ENCODE data around the gene HIVEP3. TPM values are rescaled to one million over a fixed set of nuclear protein-coding genes. Genes with fewer than 3 reads are reported as not detected.

The HIVEP3 gene
- total RNA-seq, 1 experiment from 2014 or later: 6.0 TPM

DNA sequence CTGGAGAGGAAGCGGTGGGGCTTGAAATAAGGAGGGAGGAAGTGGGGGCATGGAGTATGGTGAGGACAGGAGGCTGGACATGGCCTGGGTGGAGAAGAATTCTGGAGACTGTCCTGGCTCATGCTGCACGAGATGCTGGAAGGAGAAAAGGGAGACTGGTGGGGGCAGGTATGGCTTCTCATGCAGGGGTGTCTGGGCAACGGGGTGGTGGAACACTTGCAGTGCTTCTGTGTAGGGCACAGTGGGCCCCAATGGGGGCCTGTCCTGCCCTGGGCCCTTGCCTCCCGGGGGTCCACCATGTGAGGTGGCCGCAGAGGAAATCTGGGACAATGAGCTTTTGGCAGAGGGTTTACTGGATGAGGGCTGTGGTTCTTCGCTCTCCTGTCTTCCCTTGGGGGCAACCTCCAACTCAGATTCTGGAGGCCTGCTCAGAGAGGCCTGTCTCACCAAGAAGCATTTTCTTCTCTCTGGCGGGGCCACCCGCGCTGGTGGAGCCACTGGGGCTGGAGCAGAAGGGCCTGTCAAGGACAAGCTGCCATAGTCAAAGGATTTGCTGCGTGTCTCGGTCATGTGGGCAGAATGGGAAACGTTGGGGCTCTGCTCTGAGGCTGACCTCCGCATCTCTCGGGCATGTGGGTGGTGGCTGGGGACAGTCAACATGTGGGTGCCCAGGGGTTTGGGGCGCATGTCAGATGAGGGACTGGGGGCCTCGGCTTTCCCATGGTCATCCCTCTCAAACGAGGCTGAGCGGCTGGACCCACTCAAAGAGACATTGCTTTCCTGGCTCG, 337.3 kb downstream of the HIVEP3 start:
- no peak for ATAC-seq
- Histone ChIP-seq H3K36me3 (ENCODE audit: control insufficient read depth, insufficient read depth, low read length) (no peaks in the 10 kb centered on the region), H3K27me3 (ENCODE audit: control insufficient read depth, insufficient read depth, low read length) (no peaks in the 10 kb centered on the region), H3K4me1 (ENCODE audit: control insufficient read depth, insufficient read depth, low read length) (no peaks in the 10 kb centered on the region), H3K27ac (ENCODE audit: low read length) (no peak overlapping the region), H3K9me3 (ENCODE audit: control insufficient read depth, insufficient read depth, low read depth, low read length) (no peaks in the 10 kb centered on the region), H3K4me3 (ENCODE audit: low read depth in 2 of 2, low read length in 2 of 2) (no peak overlapping the region)
- in situ Hi-C loops (cut with HindIII; ENCODE audit: low pct_unique_long_range_greater_than_20kb, low sequenced_read_pairs): no loop called here
- intact Hi-C loops (cut with micrococcal nuclease; ENCODE audit: unreplicated experiment): no loop called here
- DNase-seq (ENCODE audit: low read depth, low spot score): no peak
- ChIA-PET POLR2A (no interaction called here), CTCF (interaction anchor here (0.6 kb wide), 1 partner anchor 223 kb away, joined by 3 read pairs; no protein-coding TSS in a partner anchor)
- TF ChIP-seq POLR2AphosphoS5 (IDR thresholded peaks at IDR 0.05; ENCODE audit: low read depth, low read length) (no peak), TCF7L2 (IDR thresholded peaks at IDR 0.05; ENCODE audit: low read depth, low read length) (no peak), SIN3A (IDR thresholded peaks at IDR 0.05; ENCODE audit: borderline replicate concordance, insufficient read depth, low read depth, low read length) (no peak)
- TF ChIP-seq, protein P1, sequence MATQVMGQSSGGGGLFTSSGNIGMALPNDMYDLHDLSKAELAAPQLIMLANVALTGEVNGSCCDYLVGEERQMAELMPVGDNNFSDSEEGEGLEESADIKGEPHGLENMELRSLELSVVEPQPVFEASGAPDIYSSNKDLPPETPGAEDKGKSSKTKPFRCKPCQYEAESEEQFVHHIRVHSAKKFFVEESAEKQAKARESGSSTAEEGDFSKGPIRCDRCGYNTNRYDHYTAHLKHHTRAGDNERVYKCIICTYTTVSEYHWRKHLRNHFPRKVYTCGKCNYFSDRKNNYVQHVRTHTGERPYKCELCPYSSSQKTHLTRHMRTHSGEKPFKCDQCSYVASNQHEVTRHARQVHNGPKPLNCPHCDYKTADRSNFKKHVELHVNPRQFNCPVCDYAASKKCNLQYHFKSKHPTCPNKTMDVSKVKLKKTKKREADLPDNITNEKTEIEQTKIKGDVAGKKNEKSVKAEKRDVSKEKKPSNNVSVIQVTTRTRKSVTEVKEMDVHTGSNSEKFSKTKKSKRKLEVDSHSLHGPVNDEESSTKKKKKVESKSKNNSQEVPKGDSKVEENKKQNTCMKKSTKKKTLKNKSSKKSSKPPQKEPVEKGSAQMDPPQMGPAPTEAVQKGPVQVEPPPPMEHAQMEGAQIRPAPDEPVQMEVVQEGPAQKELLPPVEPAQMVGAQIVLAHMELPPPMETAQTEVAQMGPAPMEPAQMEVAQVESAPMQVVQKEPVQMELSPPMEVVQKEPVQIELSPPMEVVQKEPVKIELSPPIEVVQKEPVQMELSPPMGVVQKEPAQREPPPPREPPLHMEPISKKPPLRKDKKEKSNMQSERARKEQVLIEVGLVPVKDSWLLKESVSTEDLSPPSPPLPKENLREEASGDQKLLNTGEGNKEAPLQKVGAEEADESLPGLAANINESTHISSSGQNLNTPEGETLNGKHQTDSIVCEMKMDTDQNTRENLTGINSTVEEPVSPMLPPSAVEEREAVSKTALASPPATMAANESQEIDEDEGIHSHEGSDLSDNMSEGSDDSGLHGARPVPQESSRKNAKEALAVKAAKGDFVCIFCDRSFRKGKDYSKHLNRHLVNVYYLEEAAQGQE (IDR thresholded peaks at IDR 0.05; ENCODE audit: insufficient read depth in 1 of 2, low read depth in 2 of 2, low read length in 1 of 2): no peak
- TF ChIP-seq, protein P2, sequence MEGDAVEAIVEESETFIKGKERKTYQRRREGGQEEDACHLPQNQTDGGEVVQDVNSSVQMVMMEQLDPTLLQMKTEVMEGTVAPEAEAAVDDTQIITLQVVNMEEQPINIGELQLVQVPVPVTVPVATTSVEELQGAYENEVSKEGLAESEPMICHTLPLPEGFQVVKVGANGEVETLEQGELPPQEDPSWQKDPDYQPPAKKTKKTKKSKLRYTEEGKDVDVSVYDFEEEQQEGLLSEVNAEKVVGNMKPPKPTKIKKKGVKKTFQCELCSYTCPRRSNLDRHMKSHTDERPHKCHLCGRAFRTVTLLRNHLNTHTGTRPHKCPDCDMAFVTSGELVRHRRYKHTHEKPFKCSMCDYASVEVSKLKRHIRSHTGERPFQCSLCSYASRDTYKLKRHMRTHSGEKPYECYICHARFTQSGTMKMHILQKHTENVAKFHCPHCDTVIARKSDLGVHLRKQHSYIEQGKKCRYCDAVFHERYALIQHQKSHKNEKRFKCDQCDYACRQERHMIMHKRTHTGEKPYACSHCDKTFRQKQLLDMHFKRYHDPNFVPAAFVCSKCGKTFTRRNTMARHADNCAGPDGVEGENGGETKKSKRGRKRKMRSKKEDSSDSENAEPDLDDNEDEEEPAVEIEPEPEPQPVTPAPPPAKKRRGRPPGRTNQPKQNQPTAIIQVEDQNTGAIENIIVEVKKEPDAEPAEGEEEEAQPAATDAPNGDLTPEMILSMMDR (IDR thresholded peaks at IDR 0.05): no peak
- no TSS peak for BruUV-seq (replicated peaks)

DNA sequence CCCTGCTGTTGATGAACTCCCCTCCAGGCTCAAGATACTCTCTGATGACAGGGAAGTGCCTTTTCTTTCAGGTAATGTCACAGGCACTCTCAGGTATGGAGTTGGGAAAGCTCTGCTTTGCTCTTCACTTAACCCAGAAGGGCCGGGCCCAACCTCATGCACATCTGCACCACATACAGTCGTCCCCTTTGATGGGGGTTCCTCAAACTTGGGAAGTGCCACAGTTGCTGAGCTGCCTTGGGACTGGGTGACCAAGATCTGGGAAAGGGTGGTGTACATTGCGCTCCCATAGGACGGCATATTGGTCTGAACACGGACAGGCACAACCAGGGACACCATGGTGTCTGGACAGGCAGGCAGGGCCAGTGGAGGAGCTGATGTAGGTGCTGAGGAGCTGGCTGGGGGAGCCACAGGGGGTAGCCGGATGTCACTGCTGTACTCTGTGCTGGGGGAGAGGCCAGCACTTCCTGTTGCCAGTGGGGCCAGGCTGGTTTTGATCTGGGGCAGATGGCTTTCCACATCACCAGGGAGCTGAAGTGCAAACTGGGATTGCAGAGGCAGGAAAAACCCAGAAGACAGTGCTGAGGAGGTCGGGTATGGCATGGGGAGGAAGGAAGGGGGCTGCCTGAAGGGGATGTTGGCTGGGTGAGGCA, 338.1 kb downstream of the HIVEP3 start:
- TF ChIP-seq SIN3A (IDR thresholded peaks at IDR 0.05; ENCODE audit: borderline replicate concordance, insufficient read depth, low read depth, low read length): no peak
- TF ChIP-seq, protein P1 (IDR thresholded peaks at IDR 0.05; ENCODE audit: insufficient read depth in 1 of 2, low read depth in 2 of 2, low read length in 1 of 2): no peak
- TF ChIP-seq, protein P2 (IDR thresholded peaks at IDR 0.05): no peak
- no peak for TF ChIP-seq POLR2AphosphoS5 (IDR thresholded peaks at IDR 0.05; ENCODE audit: low read depth, low read length)
- H3K4me3 ChIP-seq (ENCODE audit: low read depth in 2 of 2, low read length in 2 of 2): no peak overlapping the region
- in situ Hi-C loops (cut with HindIII; ENCODE audit: low pct_unique_long_range_greater_than_20kb, low sequenced_read_pairs): no loop called here
- ChIA-PET CTCF (no interaction called here), POLR2A (interaction anchor here (0.6 kb wide), 1 partner anchor 42 kb away, joined by 3 read pairs; no protein-coding TSS in a partner anchor)
- H3K9me3 ChIP-seq (ENCODE audit: control insufficient read depth, insufficient read depth, low read depth, low read length): no peaks in the 10 kb centered on the region
- no peaks in the 10 kb centered on the region for H3K4me1 ChIP-seq (ENCODE audit: control insufficient read depth, insufficient read depth, low read length)
- no peaks in the 10 kb centered on the region for H3K36me3 ChIP-seq (ENCODE audit: control insufficient read depth, insufficient read depth, low read length)
- ATAC-seq (no peak), DNase-seq (ENCODE audit: low read depth, low spot score) (no peak)
- H3K27me3 ChIP-seq (ENCODE audit: control insufficient read depth, insufficient read depth, low read length): no peaks in the 10 kb centered on the region
- intact Hi-C loops (cut with micrococcal nuclease; ENCODE audit: unreplicated experiment): no loop called here
- H3K27ac ChIP-seq (ENCODE audit: low read length): no peak overlapping the region
- BruUV-seq (replicated peaks): no TSS peak

Measured in Panc1 (cell line).